HEK293T (cell line): Measurements from ENCODE around the gene SLC4A8.

ENCODE experiments used
- FOXA1 ChIP-seq: fragments of 450-650 bp; IDR thresholded peaks from 2 replicates; pipeline ENCODE4 v1.6.1; 2016; ENCODE audit warnings: mild to moderate bottlenecking
- FOXK2 ChIP-seq: fragments of 450-650 bp; IDR thresholded peaks from 2 replicates; pipeline ENCODE4 v1.6.1; 2016; ENCODE audit warnings: mild to moderate bottlenecking
- HDGF ChIP-seq: fragments of 450-650 bp; IDR thresholded peaks from 2 replicates; pipeline ENCODE4 v1.6.1; 2017; ENCODE audit warnings: antibody characterized with exemption, borderline replicate concordance
- LEF1 ChIP-seq: fragments of 450-650 bp; IDR thresholded peaks from 2 replicates; pipeline ENCODE4 v1.6.1; 2017; ENCODE audit warnings: mild to moderate bottlenecking, borderline replicate concordance
- NFRKB ChIP-seq: fragments of 450-650 bp; IDR thresholded peaks from 2 replicates; pipeline ENCODE4 v1.6.1; 2016; ENCODE audit warnings: mild to moderate bottlenecking, moderate library complexity
- PKNOX1 ChIP-seq: fragments of 450-650 bp; IDR thresholded peaks from 2 replicates; pipeline ENCODE4 v1.6.1; 2016
- SP1 ChIP-seq: fragments of 450-650 bp; IDR thresholded peaks from 2 replicates; pipeline ENCODE4 v1.6.1; 2017

DNA sequence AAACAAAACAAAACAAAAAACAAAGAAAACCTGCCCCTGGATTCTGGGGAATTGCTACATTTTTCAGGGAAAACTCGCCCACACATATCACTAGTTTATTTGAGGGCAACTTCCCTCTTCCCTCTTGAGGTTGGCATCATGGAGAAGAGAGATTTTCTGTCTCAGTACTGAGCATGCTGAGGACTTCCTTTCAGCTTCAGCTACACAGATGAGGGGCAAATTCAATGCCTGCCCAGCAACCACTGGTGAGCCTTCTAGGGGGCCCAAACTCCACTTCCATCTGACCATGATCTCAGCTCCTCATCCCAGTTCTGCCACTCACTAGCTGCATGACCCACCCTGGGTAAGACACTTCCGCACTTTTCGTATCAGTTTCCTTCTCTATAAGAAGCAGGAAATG is 103.3 kb downstream of the SLC4A8 start:
- no peak for TF ChIP-seq LEF1
- TF ChIP-seq FOXK2, result no peak
- no peak for TF ChIP-seq NFRKB
- no peak for TF ChIP-seq FOXA1
- TF ChIP-seq HDGF, result no peak
- no peak for TF ChIP-seq PKNOX1
- TF ChIP-seq SP1, result no peak
